ENCODE measurements around the gene TMEM259.

Gene TMEM259

DNA sequence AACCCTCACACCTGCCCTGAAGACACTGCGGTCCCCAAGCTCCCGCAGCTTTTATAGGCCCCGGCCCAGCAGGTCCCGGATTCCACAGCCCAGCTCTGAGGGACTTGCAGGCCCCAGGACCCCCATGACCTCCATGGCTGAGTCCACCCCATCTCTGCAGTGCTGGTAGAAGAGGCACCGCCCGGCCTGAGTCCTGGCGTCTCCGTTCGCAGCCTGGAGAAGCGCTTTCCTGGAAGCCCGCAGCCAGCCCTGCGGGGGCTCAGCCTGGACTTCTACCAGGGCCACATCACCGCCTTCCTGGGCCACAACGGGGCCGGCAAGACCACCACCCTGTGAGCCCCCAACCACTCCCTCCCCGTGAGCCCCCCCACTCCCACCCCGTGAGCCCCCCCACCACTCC is 28.2 kb upstream of the TMEM259 start:
- H2AFZ ChIP-seq (ENCODE audit: low read depth, low read length, severe bottlenecking): no peak overlapping the region
- H3K36me3 ChIP-seq (ENCODE audit: low read length): peaks cover 4% of the 10 kb centered on the region; the same call in 1 of the 2 replicates
- H3K4me3 ChIP-seq (ENCODE audit: insufficient read depth, low read length, poor library complexity, severe bottlenecking): no peak overlapping the region
- H3K9me2 ChIP-seq (replicated peaks; ENCODE audit: insufficient read depth, low read length): no peaks in the 10 kb centered on the region
- no peaks in the 10 kb centered on the region for H3F3A ChIP-seq (ENCODE audit: insufficient read depth)
- H3K79me2 ChIP-seq (ENCODE audit: insufficient read depth, low read length): no peaks in the 10 kb centered on the region
- no peaks in the 10 kb centered on the region for H3K9me3 ChIP-seq (ENCODE audit: insufficient read depth, low read length)
- H4K20me1 ChIP-seq (ENCODE audit: low read depth, low read length): no peaks in the 10 kb centered on the region
- no peak overlapping the region for H3K27ac ChIP-seq (ENCODE audit: low read depth, low read length)
- TF ChIP-seq EZH2phosphoT487 (conservative IDR thresholded peaks at IDR 0.05; ENCODE audit: low read length): no peak
- no peaks in the 10 kb centered on the region for H3K27me3 ChIP-seq (ENCODE audit: low read length)
- H3K9ac ChIP-seq (ENCODE audit: low read length): no peak overlapping the region
- H3K4me2 ChIP-seq (ENCODE audit: low read depth, low read length, poor library complexity, severe bottlenecking): no peak overlapping the region

DNA sequence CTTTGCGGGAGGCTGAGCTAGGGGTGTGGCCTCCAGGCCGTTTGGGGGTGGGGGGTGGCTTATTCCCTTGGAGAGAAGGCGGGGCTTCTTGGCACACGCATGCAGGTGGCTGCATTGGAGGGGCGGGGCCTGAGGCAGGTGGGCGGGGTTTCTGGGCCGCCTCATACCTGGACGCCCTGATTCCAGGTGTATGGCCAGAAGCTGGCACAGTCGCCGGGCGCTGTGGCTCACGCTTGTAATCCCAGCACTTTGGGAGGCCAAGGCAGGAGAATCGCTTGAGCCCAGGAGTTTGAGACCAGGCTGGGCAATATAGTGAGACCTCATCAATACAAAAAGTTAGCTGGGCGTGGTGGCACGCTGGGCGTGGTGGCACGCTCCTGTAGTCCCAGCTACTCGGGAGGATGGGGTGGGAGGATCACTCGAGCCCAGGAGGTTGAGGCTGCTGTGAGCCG is 26.8 kb upstream of the TMEM259 start:
- H3K79me2 ChIP-seq (ENCODE audit: insufficient read depth, low read length): no peaks in the 10 kb centered on the region
- H3K4me3 ChIP-seq (ENCODE audit: insufficient read depth, low read length, poor library complexity, severe bottlenecking): no peak overlapping the region
- no peak overlapping the region for H3K9ac ChIP-seq (ENCODE audit: low read length)
- no peaks in the 10 kb centered on the region for H3F3A ChIP-seq (ENCODE audit: insufficient read depth)
- no peak overlapping the region for H2AFZ ChIP-seq (ENCODE audit: low read depth, low read length, severe bottlenecking)
- no peaks in the 10 kb centered on the region for H3K9me3 ChIP-seq (ENCODE audit: insufficient read depth, low read length)
- no peak overlapping the region for H3K27ac ChIP-seq (ENCODE audit: low read depth, low read length)
- H3K4me2 ChIP-seq (ENCODE audit: low read depth, low read length, poor library complexity, severe bottlenecking): no peak overlapping the region
- no peaks in the 10 kb centered on the region for H3K9me2 ChIP-seq (replicated peaks; ENCODE audit: insufficient read depth, low read length)
- H4K20me1 ChIP-seq (ENCODE audit: low read depth, low read length): no peaks in the 10 kb centered on the region
- TF ChIP-seq, protein P1, sequence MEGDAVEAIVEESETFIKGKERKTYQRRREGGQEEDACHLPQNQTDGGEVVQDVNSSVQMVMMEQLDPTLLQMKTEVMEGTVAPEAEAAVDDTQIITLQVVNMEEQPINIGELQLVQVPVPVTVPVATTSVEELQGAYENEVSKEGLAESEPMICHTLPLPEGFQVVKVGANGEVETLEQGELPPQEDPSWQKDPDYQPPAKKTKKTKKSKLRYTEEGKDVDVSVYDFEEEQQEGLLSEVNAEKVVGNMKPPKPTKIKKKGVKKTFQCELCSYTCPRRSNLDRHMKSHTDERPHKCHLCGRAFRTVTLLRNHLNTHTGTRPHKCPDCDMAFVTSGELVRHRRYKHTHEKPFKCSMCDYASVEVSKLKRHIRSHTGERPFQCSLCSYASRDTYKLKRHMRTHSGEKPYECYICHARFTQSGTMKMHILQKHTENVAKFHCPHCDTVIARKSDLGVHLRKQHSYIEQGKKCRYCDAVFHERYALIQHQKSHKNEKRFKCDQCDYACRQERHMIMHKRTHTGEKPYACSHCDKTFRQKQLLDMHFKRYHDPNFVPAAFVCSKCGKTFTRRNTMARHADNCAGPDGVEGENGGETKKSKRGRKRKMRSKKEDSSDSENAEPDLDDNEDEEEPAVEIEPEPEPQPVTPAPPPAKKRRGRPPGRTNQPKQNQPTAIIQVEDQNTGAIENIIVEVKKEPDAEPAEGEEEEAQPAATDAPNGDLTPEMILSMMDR (IDR thresholded peaks at IDR 0.05; ENCODE audit: insufficient read depth, low read length, poor library complexity, severe bottlenecking): no peak
- no peak for TF ChIP-seq EZH2phosphoT487 (conservative IDR thresholded peaks at IDR 0.05; ENCODE audit: low read length)
- H3K27me3 ChIP-seq (ENCODE audit: low read length): no peaks in the 10 kb centered on the region
- H3K36me3 ChIP-seq (ENCODE audit: low read length): peaks cover 4% of the 10 kb centered on the region; the same call in 1 of the 2 replicates

DNA sequence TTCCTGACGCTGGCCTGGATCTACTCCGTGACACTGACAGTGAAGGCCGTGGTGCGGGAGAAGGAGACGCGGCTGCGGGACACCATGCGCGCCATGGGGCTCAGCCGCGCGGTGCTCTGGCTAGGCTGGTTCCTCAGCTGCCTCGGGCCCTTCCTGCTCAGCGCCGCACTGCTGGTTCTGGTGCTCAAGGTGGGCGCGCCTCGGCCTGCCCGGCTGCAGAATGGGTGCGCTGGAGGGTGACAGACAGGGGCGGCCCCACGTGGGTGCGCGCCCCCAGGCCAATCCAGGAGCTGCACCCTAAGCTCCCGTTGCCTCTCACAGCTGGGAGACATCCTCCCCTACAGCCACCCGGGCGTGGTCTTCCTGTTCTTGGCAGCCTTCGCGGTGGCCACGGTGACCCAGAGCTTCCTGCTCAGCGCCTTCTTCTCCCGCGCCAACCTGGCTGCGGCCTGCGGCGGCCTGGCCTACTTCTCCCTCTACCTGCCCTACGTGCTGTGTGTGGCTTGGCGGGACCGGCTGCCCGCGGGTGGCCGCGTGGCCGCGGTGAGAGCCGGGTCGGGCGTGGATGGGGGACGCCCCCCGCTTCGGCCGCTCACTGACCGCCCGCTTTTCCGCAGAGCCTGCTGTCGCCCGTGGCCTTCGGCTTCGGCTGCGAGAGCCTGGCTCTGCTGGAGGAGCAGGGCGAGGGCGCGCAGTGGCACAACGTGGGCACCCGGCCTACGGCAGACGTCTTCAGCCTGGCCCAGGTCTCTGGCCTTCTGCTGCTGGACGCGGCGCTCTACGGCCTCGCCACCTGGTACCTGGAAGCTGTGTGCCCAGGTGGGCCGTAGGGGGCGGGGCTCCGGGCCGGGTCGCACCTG is 26.1 kb upstream of the TMEM259 start:
- Histone ChIP-seq H3K4me2 (ENCODE audit: low read depth, low read length, poor library complexity, severe bottlenecking) (no peak overlapping the region), H3K4me3 (ENCODE audit: insufficient read depth, low read length, poor library complexity, severe bottlenecking) (no peak overlapping the region), H2AFZ (ENCODE audit: low read depth, low read length, severe bottlenecking) (no peak overlapping the region), H3K79me2 (ENCODE audit: insufficient read depth, low read length) (no peaks in the 10 kb centered on the region), H3F3A (ENCODE audit: insufficient read depth) (no peaks in the 10 kb centered on the region), H3K9ac (ENCODE audit: low read length) (no peak overlapping the region), H3K36me3 (ENCODE audit: low read length) (peaks cover 4% of the 10 kb centered on the region; the same call in 1 of the 2 replicates), H4K20me1 (ENCODE audit: low read depth, low read length) (no peaks in the 10 kb centered on the region), H3K27ac (ENCODE audit: low read depth, low read length) (no peak overlapping the region), H3K9me3 (ENCODE audit: insufficient read depth, low read length) (no peaks in the 10 kb centered on the region), H3K27me3 (ENCODE audit: low read length) (no peaks in the 10 kb centered on the region), H3K9me2 (replicated peaks; ENCODE audit: insufficient read depth, low read length) (no peaks in the 10 kb centered on the region)
- TF ChIP-seq EZH2phosphoT487 (conservative IDR thresholded peaks at IDR 0.05; ENCODE audit: low read length): no peak
- TF ChIP-seq, protein P1 (IDR thresholded peaks at IDR 0.05; ENCODE audit: insufficient read depth, low read length, poor library complexity, severe bottlenecking): no peak

DNA sequence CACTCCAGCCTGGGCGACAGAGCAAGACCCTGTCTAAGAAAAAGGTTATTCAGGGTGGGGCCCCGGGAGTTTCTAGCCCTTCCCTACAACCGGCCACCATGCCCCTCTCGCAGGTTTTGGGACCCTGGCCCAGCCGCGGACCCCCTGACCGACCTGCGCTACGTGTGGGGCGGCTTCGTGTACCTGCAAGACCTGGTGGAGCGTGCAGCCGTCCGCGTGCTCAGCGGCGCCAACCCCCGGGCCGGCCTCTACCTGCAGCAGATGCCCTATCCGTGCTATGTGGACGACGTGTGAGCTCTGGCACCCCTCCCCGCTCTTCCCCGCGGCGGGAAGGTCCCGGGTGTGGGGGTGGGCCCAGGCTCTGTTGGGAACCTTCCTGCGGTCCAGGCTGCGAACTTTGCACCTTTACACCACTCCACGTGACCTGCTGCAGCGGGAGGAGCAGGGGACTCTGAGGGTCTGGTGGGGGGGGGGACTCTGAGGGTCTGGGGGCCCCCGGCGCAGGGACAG is 25.2 kb upstream of the TMEM259 start:
- no peaks in the 10 kb centered on the region for H3K27me3 ChIP-seq (ENCODE audit: low read length)
- no peak overlapping the region for H3K4me2 ChIP-seq (ENCODE audit: low read depth, low read length, poor library complexity, severe bottlenecking)
- H3K79me2 ChIP-seq (ENCODE audit: insufficient read depth, low read length): peaks cover 4% of the 10 kb centered on the region; the same call in 1 of the 2 replicates
- no peaks in the 10 kb centered on the region for H3F3A ChIP-seq (ENCODE audit: insufficient read depth)
- no peak overlapping the region for H2AFZ ChIP-seq (ENCODE audit: low read depth, low read length, severe bottlenecking)
- no peaks in the 10 kb centered on the region for H3K9me3 ChIP-seq (ENCODE audit: insufficient read depth, low read length)
- TF ChIP-seq EZH2phosphoT487 (conservative IDR thresholded peaks at IDR 0.05; ENCODE audit: low read length): no peak
- TF ChIP-seq, protein P1 (IDR thresholded peaks at IDR 0.05; ENCODE audit: insufficient read depth, low read length, poor library complexity, severe bottlenecking): no peak
- H3K27ac ChIP-seq (ENCODE audit: low read depth, low read length): no peak overlapping the region
- H3K4me3 ChIP-seq (ENCODE audit: insufficient read depth, low read length, poor library complexity, severe bottlenecking): no peak overlapping the region
- no peaks in the 10 kb centered on the region for H4K20me1 ChIP-seq (ENCODE audit: low read depth, low read length)
- no peaks in the 10 kb centered on the region for H3K9me2 ChIP-seq (replicated peaks; ENCODE audit: insufficient read depth, low read length)
- no peak overlapping the region for H3K9ac ChIP-seq (ENCODE audit: low read length)
- H3K36me3 ChIP-seq (ENCODE audit: low read length): peaks cover 4% of the 10 kb centered on the region; the same call in 1 of the 2 replicates
